Measurements from ENCODE around the gene PLCB1.

PLCB1 gene

GRCh38 chr20:8645326-8645725 is 513.3 kb downstream of the PLCB1 start:
- H3K27ac ChIP-seq, result no peak overlapping the region
- DNase-seq (ENCODE audit: low spot score), result no peak
- no peak overlapping the region for H3K4me3 ChIP-seq
- TF ChIP-seq CTCF (IDR thresholded peaks at IDR 0.05), result no peak

GRCh38 chr20:8646033-8646441 is 514.0 kb downstream of the PLCB1 start:
- no peak for DNase-seq (ENCODE audit: low spot score)
- Histone ChIP-seq H3K4me3 (no peak overlapping the region), H3K27ac (peak overlapping the region in 1 of 2 donors; percentile 13)
- TF ChIP-seq CTCF (IDR thresholded peaks at IDR 0.05), result no peak

GRCh38 chr20:8646716-8647115 is 514.6 kb downstream of the PLCB1 start:
- Histone ChIP-seq H3K27ac (peak overlapping the region in 1 of 2 donors; percentile 13), H3K4me3 (no peak overlapping the region)
- DNase-seq (ENCODE audit: low spot score), result no peak
- TF ChIP-seq CTCF (IDR thresholded peaks at IDR 0.05), result no peak

GRCh38 chr20:8647961-8648441 is 515.9 kb downstream of the PLCB1 start:
- H3K27ac ChIP-seq, result peak overlapping the region in 1 of 2 donors; percentile 61
- no peak for TF ChIP-seq CTCF (IDR thresholded peaks at IDR 0.05)
- no peak overlapping the region for H3K4me3 ChIP-seq
- DNase-seq (ENCODE audit: low spot score), result no peak

GRCh38 chr20:8648466-8648865 is 516.4 kb downstream of the PLCB1 start:
- no peak overlapping the region for H3K4me3 ChIP-seq
- DNase-seq (ENCODE audit: low spot score), result no peak
- no peak for TF ChIP-seq CTCF (IDR thresholded peaks at IDR 0.05)
- H3K27ac ChIP-seq, result peak overlapping the region in 1 of 2 donors; percentile 61

- no peak overlapping the region for H3K27ac ChIP-seq
- no peak for TF ChIP-seq CTCF (IDR thresholded peaks at IDR 0.05)
- no peak for DNase-seq (ENCODE audit: low spot score)
- no peak overlapping the region for H3K4me3 ChIP-seq
Measured at GRCh38 chr20:8652396-8652795, 520.3 kb downstream of the PLCB1 start.

GRCh38 chr20:8654486-8654885 is 522.4 kb downstream of the PLCB1 start:
- TF ChIP-seq CTCF (IDR thresholded peaks at IDR 0.05), result no peak
- Histone ChIP-seq H3K27ac (no peak overlapping the region), H3K4me3 (no peak overlapping the region)
- no peak for DNase-seq (ENCODE audit: low spot score)
